ENCODE measurements around the gene KLC1. TPM values are rescaled to one million over a fixed set of nuclear protein-coding genes. Genes with fewer than 3 reads are reported as not detected.

The KLC1 gene
- total RNA-seq, 5 donors from 2014 or later (not counting 1 experiment from before 2014, with no cell fraction given): 177 to 241 (median 219) TPM

DNA sequence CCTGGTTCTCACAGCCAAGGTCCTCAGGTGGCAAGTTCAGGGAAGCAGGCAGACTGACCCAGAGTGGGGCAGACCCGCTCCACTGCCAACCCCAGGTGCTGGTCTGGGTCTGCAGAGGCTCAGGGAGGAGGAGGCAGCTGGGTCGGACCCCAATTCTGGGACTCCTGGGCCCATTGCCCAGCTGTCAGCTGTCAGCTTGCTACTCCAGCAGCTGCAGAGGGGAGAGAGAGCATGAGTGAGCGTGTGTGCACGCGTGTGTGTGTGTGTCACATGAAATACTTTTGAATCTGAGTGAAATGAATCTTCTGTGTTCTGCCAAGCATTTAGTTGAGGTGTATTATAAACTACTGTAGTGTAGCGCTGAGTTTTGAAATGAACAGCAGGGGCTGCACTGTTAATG is 55.5 kb downstream of the KLC1 start:
- no peaks in the 10 kb centered on the region for H3K9me3 Mint-ChIP-seq
- Histone ChIP-seq H3K4me1 (ENCODE audit: control insufficient read depth in 1 of 2, extremely low read depth in 1 of 2, insufficient read depth in 2 of 2, low read length in 2 of 2) (no peaks in the 10 kb centered on the region), H3K9me3 (no peaks in the 10 kb centered on the region), H3K4me3 (ENCODE audit: control insufficient read depth in 1 of 2, extremely low read depth in 1 of 2, low read length in 1 of 2) (no peak overlapping the region), H3K27me3 (replicated peaks in 1 of 2; ENCODE audit: control insufficient read depth in 2 of 2, extremely low read depth in 1 of 2, insufficient read depth in 2 of 2, low read length in 1 of 2) (no peaks in the 10 kb centered on the region), H3K36me3 (ENCODE audit: control insufficient read depth in 2 of 2, extremely low read depth in 1 of 2, insufficient read depth in 1 of 2, low read length in 1 of 2) (peaks cover 20 to 83% of the 10 kb centered on the region in 2 donors), H3K27ac (ENCODE audit: low read length) (no peak overlapping the region)
- POLR2A ChIA-PET: no interaction called here
- CTCF ChIA-PET: no interaction called here
- H3K27ac Mint-ChIP-seq: no peak overlapping the region
- H3K36me3 Mint-ChIP-seq: peaks cover 32% of the 10 kb centered on the region
- no peaks in the 10 kb centered on the region for H3K27me3 Mint-ChIP-seq
- no peak for DNase-seq
- peaks cover 0 to 1% (median 0%) of the 10 kb centered on the region in 3 donors for H3K4me1 Mint-ChIP-seq
- no peak overlapping the region for H3K4me3 Mint-ChIP-seq
- ATAC-seq (replicated peaks in 1 of 4): no peak
- 96% methylated on average over 6 of the region's 6 CpGs for WGBS (ENCODE audit: insufficient coverage)

DNA sequence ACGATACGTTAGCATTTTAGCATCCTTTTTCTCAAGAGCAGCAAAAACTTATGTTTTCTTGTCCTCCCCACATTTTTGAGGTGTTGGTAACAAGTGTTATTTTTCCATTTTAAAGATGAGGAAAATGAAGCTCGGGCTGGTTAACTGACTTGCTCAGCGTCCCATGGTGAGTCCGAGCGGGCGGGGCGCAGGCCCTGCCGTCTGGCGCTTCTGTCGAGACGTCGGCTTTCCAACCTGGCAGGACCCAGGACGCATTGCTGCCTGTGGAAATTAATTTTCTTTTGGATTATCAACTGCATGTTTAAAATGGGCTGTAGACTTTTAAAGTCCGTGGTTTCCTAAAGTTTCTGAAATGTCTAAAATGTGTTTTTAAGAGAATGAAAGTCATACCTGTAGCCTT is 55.9 kb downstream of the KLC1 start:
- no peak overlapping the region for H3K4me3 Mint-ChIP-seq
- Histone ChIP-seq H3K9me3 (no peaks in the 10 kb centered on the region), H3K27ac (ENCODE audit: low read length) (no peak overlapping the region), H3K27me3 (replicated peaks in 1 of 2; ENCODE audit: control insufficient read depth in 2 of 2, extremely low read depth in 1 of 2, insufficient read depth in 2 of 2, low read length in 1 of 2) (no peaks in the 10 kb centered on the region), H3K4me1 (ENCODE audit: control insufficient read depth in 1 of 2, extremely low read depth in 1 of 2, insufficient read depth in 2 of 2, low read length in 2 of 2) (no peaks in the 10 kb centered on the region), H3K4me3 (ENCODE audit: control insufficient read depth in 1 of 2, extremely low read depth in 1 of 2, low read length in 1 of 2) (no peak overlapping the region), H3K36me3 (ENCODE audit: control insufficient read depth in 2 of 2, extremely low read depth in 1 of 2, insufficient read depth in 1 of 2, low read length in 1 of 2) (peaks cover 20 to 80% of the 10 kb centered on the region in 2 donors)
- H3K4me1 Mint-ChIP-seq: peaks cover 0 to 3% (median 0%) of the 10 kb centered on the region in 3 donors
- DNase-seq (no peak), ATAC-seq (replicated peaks in 1 of 4) (no peak)
- H3K27ac Mint-ChIP-seq: no peak overlapping the region
- H3K36me3 Mint-ChIP-seq: peaks cover 29% of the 10 kb centered on the region
- WGBS (ENCODE audit: insufficient coverage): 96% methylated on average over 12 of the region's 15 CpGs
- H3K27me3 Mint-ChIP-seq: no peaks in the 10 kb centered on the region
- ChIA-PET CTCF (no interaction called here), POLR2A (no interaction called here)
- H3K9me3 Mint-ChIP-seq: no peaks in the 10 kb centered on the region

- Mint-ChIP-seq H3K9me3 (no peaks in the 10 kb centered on the region), H3K27me3 (no peaks in the 10 kb centered on the region), H3K36me3 (peaks cover 28% of the 10 kb centered on the region), H3K27ac (no peak overlapping the region), H3K4me1 (peaks cover 0 to 3% (median 0%) of the 10 kb centered on the region in 3 donors), H3K4me3 (no peak overlapping the region)
- Histone ChIP-seq H3K36me3 (ENCODE audit: control insufficient read depth in 2 of 2, extremely low read depth in 1 of 2, insufficient read depth in 1 of 2, low read length in 1 of 2) (peaks cover 16 to 79% of the 10 kb centered on the region in 2 donors), H3K4me3 (ENCODE audit: control insufficient read depth in 1 of 2, extremely low read depth in 1 of 2, low read length in 1 of 2) (no peak overlapping the region), H3K27ac (ENCODE audit: low read length) (no peak overlapping the region), H3K9me3 (no peaks in the 10 kb centered on the region), H3K4me1 (ENCODE audit: control insufficient read depth in 1 of 2, extremely low read depth in 1 of 2, insufficient read depth in 2 of 2, low read length in 2 of 2) (no peaks in the 10 kb centered on the region), H3K27me3 (replicated peaks in 1 of 2; ENCODE audit: control insufficient read depth in 2 of 2, extremely low read depth in 1 of 2, insufficient read depth in 2 of 2, low read length in 1 of 2) (no peaks in the 10 kb centered on the region)
- POLR2A ChIA-PET: interaction anchor here in 1 of 2 donors (0.6 kb wide), 1 partner anchor 28 kb away, joined by 4 read pairs; no protein-coding TSS in a partner anchor
- DNase-seq (no peak), ATAC-seq (replicated peaks in 1 of 4) (no peak)
- 95% methylated on average over 13 of the region's 23 CpGs for WGBS (ENCODE audit: insufficient coverage)
- CTCF ChIA-PET: no interaction called here
These were observed 56.5 kb downstream of the KLC1 start for GRCh38 chr14:103685276-103686211.

- POLR2A ChIA-PET: no interaction called here
- no peaks in the 10 kb centered on the region for H3K4me1 ChIP-seq (ENCODE audit: control insufficient read depth in 1 of 2, extremely low read depth in 1 of 2, insufficient read depth in 2 of 2, low read length in 2 of 2)
- peaks cover 8 to 76% of the 10 kb centered on the region in 2 donors for H3K36me3 ChIP-seq (ENCODE audit: control insufficient read depth in 2 of 2, extremely low read depth in 1 of 2, insufficient read depth in 1 of 2, low read length in 1 of 2)
- Mint-ChIP-seq H3K4me1 (peaks cover 0 to 3% (median 0%) of the 10 kb centered on the region in 3 donors), H3K9me3 (no peaks in the 10 kb centered on the region), H3K36me3 (peaks cover 24% of the 10 kb centered on the region), H3K27me3 (no peaks in the 10 kb centered on the region), H3K27ac (no peak overlapping the region), H3K4me3 (no peak overlapping the region)
- ATAC-seq (replicated peaks in 1 of 4): no peak
- CTCF ChIA-PET: no interaction called here
- H3K9me3 ChIP-seq: no peaks in the 10 kb centered on the region
- no peak overlapping the region for H3K4me3 ChIP-seq (ENCODE audit: control insufficient read depth in 1 of 2, extremely low read depth in 1 of 2, low read length in 1 of 2)
- no peak overlapping the region for H3K27ac ChIP-seq (ENCODE audit: low read length)
- no peaks in the 10 kb centered on the region for H3K27me3 ChIP-seq (replicated peaks in 1 of 2; ENCODE audit: control insufficient read depth in 2 of 2, extremely low read depth in 1 of 2, insufficient read depth in 2 of 2, low read length in 1 of 2)
- 93% methylated on average over 12 of the region's 19 CpGs for WGBS (ENCODE audit: insufficient coverage)
- DNase-seq: no peak
These were observed 57.9 kb downstream of the KLC1 start for GRCh38 chr14:103686831-103687485.

DNA sequence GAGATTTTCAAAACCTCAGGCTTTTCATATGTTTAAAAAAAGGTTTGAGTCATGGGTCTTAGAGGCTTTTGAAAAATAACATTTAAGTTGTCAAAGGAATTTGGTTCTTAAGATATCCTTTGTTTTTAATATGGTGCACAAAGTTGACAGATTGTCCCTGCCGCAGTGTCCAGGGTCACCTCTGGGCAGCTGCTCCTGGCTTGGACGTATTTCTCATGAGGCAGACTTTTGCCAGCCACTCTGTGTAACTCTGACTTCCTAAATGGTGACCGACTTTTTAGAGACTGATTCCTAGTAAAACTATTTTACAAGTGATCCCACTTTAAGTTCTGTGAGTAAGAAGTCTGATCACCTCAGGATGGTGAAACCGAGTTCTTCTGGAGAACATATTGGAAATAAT is 58.7 kb downstream of the KLC1 start:
- no peak for ATAC-seq (replicated peaks in 1 of 4)
- no peaks in the 10 kb centered on the region for H3K4me1 ChIP-seq (ENCODE audit: control insufficient read depth in 1 of 2, extremely low read depth in 1 of 2, insufficient read depth in 2 of 2, low read length in 2 of 2)
- WGBS (ENCODE audit: insufficient coverage): 100% methylated on average over 1 of the region's 4 CpGs
- Mint-ChIP-seq H3K4me1 (peaks cover 0 to 3% (median 0%) of the 10 kb centered on the region in 3 donors), H3K4me3 (no peak overlapping the region), H3K36me3 (peaks cover 24% of the 10 kb centered on the region), H3K27ac (no peak overlapping the region), H3K27me3 (no peaks in the 10 kb centered on the region), H3K9me3 (no peaks in the 10 kb centered on the region)
- POLR2A ChIA-PET: no interaction called here
- CTCF ChIA-PET: no interaction called here
- DNase-seq: no peak
- no peak overlapping the region for H3K27ac ChIP-seq (ENCODE audit: low read length)
- H3K36me3 ChIP-seq (ENCODE audit: control insufficient read depth in 2 of 2, extremely low read depth in 1 of 2, insufficient read depth in 1 of 2, low read length in 1 of 2): peaks cover 8 to 82% of the 10 kb centered on the region in 2 donors
- H3K9me3 ChIP-seq: no peaks in the 10 kb centered on the region
- H3K4me3 ChIP-seq (ENCODE audit: control insufficient read depth in 1 of 2, extremely low read depth in 1 of 2, low read length in 1 of 2): no peak overlapping the region
- no peaks in the 10 kb centered on the region for H3K27me3 ChIP-seq (replicated peaks in 1 of 2; ENCODE audit: control insufficient read depth in 2 of 2, extremely low read depth in 1 of 2, insufficient read depth in 2 of 2, low read length in 1 of 2)

DNA sequence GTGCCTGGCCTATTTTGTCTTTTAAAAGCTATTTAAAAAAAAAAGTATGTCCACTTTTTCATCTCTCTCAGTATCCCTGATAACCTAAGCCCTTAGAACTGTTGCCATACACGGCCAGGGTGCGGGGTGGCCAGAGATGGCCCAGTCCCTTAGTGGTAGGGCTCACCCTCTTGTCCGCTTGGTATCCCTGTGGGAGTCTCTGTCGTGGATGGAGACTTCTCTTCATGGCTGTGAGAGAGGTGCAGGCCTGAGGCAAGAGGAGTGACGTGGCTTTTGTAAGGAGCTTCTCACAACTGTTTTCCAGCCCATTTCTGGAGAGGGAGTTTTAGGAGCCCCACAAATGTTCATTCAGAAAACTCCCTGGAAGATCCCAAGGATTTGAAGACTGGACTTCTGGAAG is 59.4 kb downstream of the KLC1 start:
- H3K27ac ChIP-seq (ENCODE audit: low read length): no peak overlapping the region
- Mint-ChIP-seq H3K9me3 (no peaks in the 10 kb centered on the region), H3K27ac (no peak overlapping the region), H3K36me3 (peaks cover 17% of the 10 kb centered on the region), H3K4me3 (no peak overlapping the region), H3K4me1 (peaks cover 0 to 3% (median 0%) of the 10 kb centered on the region in 3 donors), H3K27me3 (no peaks in the 10 kb centered on the region)
- H3K4me1 ChIP-seq (ENCODE audit: control insufficient read depth in 1 of 2, extremely low read depth in 1 of 2, insufficient read depth in 2 of 2, low read length in 2 of 2): no peaks in the 10 kb centered on the region
- no peaks in the 10 kb centered on the region for H3K9me3 ChIP-seq
- DNase-seq (no peak), ATAC-seq (replicated peaks in 1 of 4) (no peak)
- ChIA-PET CTCF (interaction anchor here in 1 of 2 donors (0.6 kb wide), 1 partner anchor 172 kb away, joined by 3 read pairs; no protein-coding TSS in a partner anchor), POLR2A (no interaction called here)
- no peaks in the 10 kb centered on the region for H3K27me3 ChIP-seq (replicated peaks in 1 of 2; ENCODE audit: control insufficient read depth in 2 of 2, extremely low read depth in 1 of 2, insufficient read depth in 2 of 2, low read length in 1 of 2)
- peaks cover 8 to 82% of the 10 kb centered on the region in 2 donors for H3K36me3 ChIP-seq (ENCODE audit: control insufficient read depth in 2 of 2, extremely low read depth in 1 of 2, insufficient read depth in 1 of 2, low read length in 1 of 2)
- WGBS (ENCODE audit: insufficient coverage): 96% methylated on average over 4 of the region's 5 CpGs
- no peak overlapping the region for H3K4me3 ChIP-seq (ENCODE audit: control insufficient read depth in 1 of 2, extremely low read depth in 1 of 2, low read length in 1 of 2)

Measured in T-cell (primary cell).